Measurements from ENCODE around the gene LSAMP. TPM values are rescaled to one million over a fixed set of nuclear protein-coding genes. Genes with fewer than 3 reads are reported as not detected.

Gene LSAMP
- total and polyA plus RNA-seq, 2 of the 8 experiments (the other 6 are each of a cell fraction or from before 2014, with no cell fraction given), result 1.8 to 5.7 TPM

GRCh38 chr3:116002235-116002634, 443.1 kb downstream of the LSAMP start (continued):
- TF ChIP-seq EGR1 (IDR thresholded peaks at IDR 0.05; ENCODE audit: borderline replicate concordance, low read depth, low read length), result no peak
- TF ChIP-seq SP1 (IDR thresholded peaks at IDR 0.05; ENCODE audit: low read depth, low read length), result no peak
- TF ChIP-seq CREB1 (IDR thresholded peaks at IDR 0.05), result no peak
- no peak for TF ChIP-seq RAD21 (IDR thresholded peaks at IDR 0.05 in 1 of 2, conservative IDR thresholded peaks at IDR 0.05 in 1 of 2; ENCODE audit: low read depth in 2 of 2, low read length in 2 of 2)
- TF ChIP-seq SAP30 (IDR thresholded peaks at IDR 0.05; ENCODE audit: insufficient read depth, insufficient replicate concordance, low read length), result no peak

All from H1 (cell line).